H1 (cell line): ENCODE data around the gene UBE2E1.

Experiments used
- CHD1 ChIP-seq: IDR thresholded peaks from 2 replicates; pipeline ENCODE4 v1.6.1; 2012; ENCODE audit warnings: low read depth, low read length, improper control_type of control experiment
- CREB1 ChIP-seq: IDR thresholded peaks from 2 replicates; pipeline ENCODE4 v1.6.1; 2012; ENCODE audit warnings: inconsistent platforms
- POLR2AphosphoS5 ChIP-seq: IDR thresholded peaks from 2 replicates; pipeline ENCODE4 v1.6.1; 2011; ENCODE audit warnings: low read depth, low read length

- TF ChIP-seq CREB1: no peak
- no peak for TF ChIP-seq CHD1
- TF ChIP-seq POLR2AphosphoS5: no peak
These were observed 26.8 kb downstream of the UBE2E1 start for GRCh38 chr3:23832523-23832922.
